ENCODE data around the gene ZNF182.
"Not testable (repeated sequence)": the region's sequence is repeated elsewhere in the genome, so short reads cannot be mapped to it uniquely, and the experiment has no call there.

Gene ZNF182

GRCh38 chrX:48003758-48004457, at the start of gene ZNF182:
Gene ZNF182, minus strand, starts transcription at chrX:48003989. Its CDS starts 1,380 bp downstream, at chrX:48002609.
- DNase-seq, result peak; percentile 78 to 82

- DNase-seq, result no peak
Measured at GRCh38 chrX:48046846-48047245, 43.1 kb upstream of the ZNF182 start.

- no peak for DNase-seq
Measured at GRCh38 chrX:48045410-48046311, 41.9 kb upstream of the ZNF182 start.

GRCh38 chrX:48043056-48043455, 39.3 kb upstream of the ZNF182 start:
- no peak for DNase-seq

GRCh38 chrX:48035891-48036290, 32.1 kb upstream of the ZNF182 start:
- no peak for DNase-seq

GRCh38 chrX:48030641-48031173, 26.9 kb upstream of the ZNF182 start:
- not testable (repeated sequence) for DNase-seq

- DNase-seq, result no peak
Measured at GRCh38 chrX:48030237-48030636, 26.4 kb upstream of the ZNF182 start.

- no peak for DNase-seq
Measured at GRCh38 chrX:48028091-48028490, 24.3 kb upstream of the ZNF182 start.

GRCh38 chrX:48027545-48027944, 23.8 kb upstream of the ZNF182 start:
- not testable (repeated sequence) for DNase-seq

GRCh38 chrX:48025561-48025960, 21.8 kb upstream of the ZNF182 start:
- peak; percentile 33 to 63 for DNase-seq

GRCh38 chrX:48022738-48023137, 18.9 kb upstream of the ZNF182 start:
- DNase-seq, result no peak

- no peak for DNase-seq
Measured at GRCh38 chrX:48022100-48022499, 18.3 kb upstream of the ZNF182 start.

- no peak for DNase-seq
Measured at GRCh38 chrX:48021026-48021900, 17.5 kb upstream of the ZNF182 start.

- DNase-seq, result not testable (repeated sequence)
Measured at GRCh38 chrX:48020472-48020871, 16.7 kb upstream of the ZNF182 start.

GRCh38 chrX:48019892-48020291, 16.1 kb upstream of the ZNF182 start:
- DNase-seq, result not testable (repeated sequence)

GRCh38 chrX:48016583-48017310, 13.0 kb upstream of the ZNF182 start:
- DNase-seq, result not testable (repeated sequence)

GRCh38 chrX:48009445-48009960, 5.7 kb upstream of the ZNF182 start:
- not testable (repeated sequence) for DNase-seq

GRCh38 chrX:48006688-48007087, 2.9 kb upstream of the ZNF182 start, which contains the start of gene SPACA5:
Gene SPACA5, plus strand, starts transcription at chrX:48006988. Its CDS starts 815 bp downstream, at chrX:48007803.
- DNase-seq, result not testable (repeated sequence)

- no peak for DNase-seq
Measured at GRCh38 chrX:48003367-48003757, 427 bp downstream of the ZNF182 start.

GRCh38 chrX:48002929-48003328, 860 bp downstream of the ZNF182 start:
- no peak for DNase-seq

GRCh38 chrX:48002319-48002718, 1.5 kb downstream of the ZNF182 start:
- no peak for DNase-seq

GRCh38 chrX:48001260-48001659, 2.5 kb downstream of the ZNF182 start:
- no peak for DNase-seq

Data from AML-193 (cell line).